HG03575 (cell line): ENCODE results near the gene EIF3C.
"Not testable (repeated sequence)": the region's sequence is repeated elsewhere in the genome, so short reads cannot be mapped to it uniquely, and the experiment has no call there.

Source experiments
- ATAC-seq: cut with Tn5 transposase; IDR thresholded peaks from one replicate; pipeline ENCODE4 v1.9.1; 2021; ENCODE audit not compliant: unreplicated experiment, insufficient number of reproducible peaks, low FRiP score; ENCODE audit errors: extremely low read depth

The EIF3C gene

GRCh38 chr16:28740631-28741030 lies 29.4 kb downstream of the EIF3C start:
- ATAC-seq = not testable (repeated sequence)

GRCh38 chr16:28741295-28741694 lies 30.0 kb downstream of the EIF3C start:
- not testable (repeated sequence) for ATAC-seq

GRCh38 chr16:28746618-28747350 lies 35.5 kb downstream of the EIF3C start:
- ATAC-seq = not testable (repeated sequence)

GRCh38 chr16:28749997-28750465 lies 38.8 kb downstream of the EIF3C start:
- ATAC-seq = not testable (repeated sequence)

GRCh38 chr16:28750469-28751067 lies 39.3 kb downstream of the EIF3C start:
- ATAC-seq = not testable (repeated sequence)

- not testable (repeated sequence) for ATAC-seq
Observed at GRCh38 chr16:28751487-28751886, 40.2 kb downstream of the EIF3C start, which contains the start of gene NPIPB9. Gene NPIPB9, plus strand, starts transcription at chr16:28751787.

- ATAC-seq = not testable (repeated sequence)
Observed at GRCh38 chr16:28781697-28782096, 70.4 kb downstream of the EIF3C start.

- not testable (repeated sequence) for ATAC-seq
Observed at GRCh38 chr16:28782357-28782756, 71.1 kb downstream of the EIF3C start.
